GM20000 (cell line): ENCODE data around the gene PTPRN2.

ENCODE experiments used
- DNase-seq: peaks from one replicate; pipeline ENCODE4 v3.0.0; 2012; ENCODE audit warnings: low spot score
- CTCF ChIP-seq: IDR thresholded peaks from 2 replicates; pipeline ENCODE4 v1.5.1; 2012; ENCODE audit warnings: mild to moderate bottlenecking, control low read depth; ENCODE audit errors: extremely low read depth, missing control alignments

Gene PTPRN2

GRCh38 chr7:157525491-157525915, 1062.1 kb downstream of the PTPRN2 start:
- TF ChIP-seq CTCF, result no peak
- no peak for DNase-seq

- no peak for TF ChIP-seq CTCF
- no peak for DNase-seq
Observed at GRCh38 chr7:157524731-157525130, 1062.9 kb downstream of the PTPRN2 start.

- TF ChIP-seq CTCF, result no peak
- no peak for DNase-seq
Observed at GRCh38 chr7:157523766-157524421, 1063.7 kb downstream of the PTPRN2 start.

GRCh38 chr7:157523371-157523765, 1064.3 kb downstream of the PTPRN2 start:
- DNase-seq, result no peak
- TF ChIP-seq CTCF, result no peak

- no peak for TF ChIP-seq CTCF
- no peak for DNase-seq
Observed at GRCh38 chr7:157522954-157523353, 1064.7 kb downstream of the PTPRN2 start.

- DNase-seq, result no peak
- no peak for TF ChIP-seq CTCF
Observed at GRCh38 chr7:157522189-157522588, 1065.4 kb downstream of the PTPRN2 start.

- no peak for DNase-seq
- TF ChIP-seq CTCF, result no peak
Observed at GRCh38 chr7:157521752-157522151, 1065.9 kb downstream of the PTPRN2 start.
